Endothelial cell of umbilical vein (primary cell): ENCODE results near the gene TRIM17.

ENCODE experiments used
- EZH2 ChIP-seq: IDR thresholded peaks from 2 replicates; pipeline ENCODE4 v1.6.1; 2012; ENCODE audit warnings: borderline replicate concordance, low read depth, mild to moderate bottlenecking, moderate library complexity, low read length, inconsistent platforms; ENCODE audit not compliant: severe bottlenecking
- GATA2 ChIP-seq: IDR thresholded peaks from 2 replicates; pipeline ENCODE4 v1.7.0; 2011; ENCODE audit warnings: low read depth, mild to moderate bottlenecking, moderate library complexity, mixed read lengths, low read length; ENCODE audit not compliant: insufficient read length, insufficient read depth
- JUN ChIP-seq: IDR thresholded peaks from 2 replicates; pipeline ENCODE4 v1.6.1; 2011; ENCODE audit warnings: borderline replicate concordance, low read depth; ENCODE audit not compliant: insufficient read length, insufficient read depth
- MYC ChIP-seq: IDR thresholded peaks from one replicate; pipeline ENCODE4 v1.6.1; 2011; ENCODE audit warnings: mild to moderate bottlenecking, low read depth, low read length
- POLR2A ChIP-seq: IDR thresholded peaks from 2 replicates; pipeline ENCODE4 v1.6.1; 2012; ENCODE audit warnings: low read depth, mild to moderate bottlenecking, control low read depth, low read length
- POLR2AphosphoS5 ChIP-seq: IDR thresholded peaks from 2 replicates; pipeline ENCODE4 v1.6.1; 2012; ENCODE audit warnings: low read depth, mild to moderate bottlenecking, control low read depth, low read length, moderate library complexity; ENCODE audit not compliant: insufficient read depth
- TF ChIP-seq, protein P1 (sequence below), 2 donors: IDR thresholded peaks; 1 replicate in 1 of 2; 2 replicates in 1 of 2; pipeline ENCODE4 v1.5.1; 2011; ENCODE audit warnings: low read length in 2 of 2, mild to moderate bottlenecking in 2 of 2, moderate library complexity in 2 of 2, control low read depth in 1 of 2, inconsistent platforms in 1 of 2, low read depth in 1 of 2; ENCODE audit not compliant: insufficient read depth in 1 of 2; ENCODE audit errors: extremely low read depth in 1 of 2

DNA sequence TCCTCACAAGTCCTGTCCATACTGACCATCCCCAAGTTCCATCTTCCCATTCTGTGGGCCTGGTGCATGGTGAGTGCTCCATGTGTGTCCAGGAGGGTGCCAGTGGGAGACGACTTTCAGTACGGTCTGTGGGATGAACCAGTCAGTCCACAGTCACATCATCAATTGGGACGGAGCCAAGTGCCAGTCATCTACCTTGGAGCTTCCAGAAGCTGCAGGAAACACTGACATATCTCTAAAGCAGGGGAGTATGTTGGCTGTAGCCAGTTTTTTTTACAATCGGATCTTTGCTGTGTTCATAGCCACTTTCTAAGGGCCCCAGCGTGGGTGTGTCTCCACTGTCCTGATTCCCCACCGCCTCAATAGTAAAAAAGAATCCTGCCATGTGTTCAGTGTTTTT lies 13.6 kb upstream of the TRIM17 start:
- TF ChIP-seq, protein P1, sequence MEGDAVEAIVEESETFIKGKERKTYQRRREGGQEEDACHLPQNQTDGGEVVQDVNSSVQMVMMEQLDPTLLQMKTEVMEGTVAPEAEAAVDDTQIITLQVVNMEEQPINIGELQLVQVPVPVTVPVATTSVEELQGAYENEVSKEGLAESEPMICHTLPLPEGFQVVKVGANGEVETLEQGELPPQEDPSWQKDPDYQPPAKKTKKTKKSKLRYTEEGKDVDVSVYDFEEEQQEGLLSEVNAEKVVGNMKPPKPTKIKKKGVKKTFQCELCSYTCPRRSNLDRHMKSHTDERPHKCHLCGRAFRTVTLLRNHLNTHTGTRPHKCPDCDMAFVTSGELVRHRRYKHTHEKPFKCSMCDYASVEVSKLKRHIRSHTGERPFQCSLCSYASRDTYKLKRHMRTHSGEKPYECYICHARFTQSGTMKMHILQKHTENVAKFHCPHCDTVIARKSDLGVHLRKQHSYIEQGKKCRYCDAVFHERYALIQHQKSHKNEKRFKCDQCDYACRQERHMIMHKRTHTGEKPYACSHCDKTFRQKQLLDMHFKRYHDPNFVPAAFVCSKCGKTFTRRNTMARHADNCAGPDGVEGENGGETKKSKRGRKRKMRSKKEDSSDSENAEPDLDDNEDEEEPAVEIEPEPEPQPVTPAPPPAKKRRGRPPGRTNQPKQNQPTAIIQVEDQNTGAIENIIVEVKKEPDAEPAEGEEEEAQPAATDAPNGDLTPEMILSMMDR (IDR thresholded peaks at IDR 0.05; ENCODE audit: extremely low read depth in 1 of 2, insufficient read depth in 1 of 2, low read depth in 1 of 2, low read length in 2 of 2), result no peak
- TF ChIP-seq POLR2AphosphoS5 (no peak), MYC (no peak), GATA2 (no peak), EZH2 (no peak), POLR2A (no peak), JUN (no peak)
